ENCODE measurements around the gene TLE7. TPM values are rescaled to one million over a fixed set of nuclear protein-coding genes. Genes with fewer than 3 reads are reported as not detected.

Gene TLE7
- total RNA-seq, 4 donors from 2014 or later = not detected

GRCh38 chr16:71474864-71475263 is 33.0 kb upstream of the TLE7 start:
- Histone ChIP-seq H3K9me3 (no peaks in the 10 kb centered on the region), H3K36me3 (peaks cover 25 to 74% (median 65%) of the 10 kb centered on the region in 4 donors), H3K4me3 (no peak overlapping the region), H3K4me1 (no peaks in the 10 kb centered on the region), H3K27me3 (no peaks in the 10 kb centered on the region), H3K27ac (replicated peaks in 1 of 4) (no peak overlapping the region)
- DNase-seq (ENCODE audit: extremely low spot score) = no peak
- WGBS = 72% methylated on average over 3 of the region's 3 CpGs
- TF ChIP-seq POLR2A (IDR thresholded peaks at IDR 0.05; ENCODE audit: low read depth) = no peak
- no peak for TF ChIP-seq EP300 (IDR thresholded peaks at IDR 0.05)
- no peak for TF ChIP-seq CTCF (IDR thresholded peaks at IDR 0.05)
- intact Hi-C loops (cut with DNase I) = no loop called here

- no peak for TF ChIP-seq CTCF (IDR thresholded peaks at IDR 0.05)
- TF ChIP-seq EP300 (IDR thresholded peaks at IDR 0.05) = no peak
- no peak for TF ChIP-seq POLR2AphosphoS5 (IDR thresholded peaks at IDR 0.05)
- TF ChIP-seq POLR2A (IDR thresholded peaks at IDR 0.05; ENCODE audit: low read depth) = no peak
- Histone ChIP-seq H3K27me3 (no peaks in the 10 kb centered on the region), H3K4me3 (no peak overlapping the region), H3K36me3 (peaks cover 25 to 79% (median 65%) of the 10 kb centered on the region in 4 donors), H3K27ac (replicated peaks in 1 of 4) (no peak overlapping the region), H3K9me3 (no peaks in the 10 kb centered on the region), H3K4me1 (no peaks in the 10 kb centered on the region)
- intact Hi-C loops (cut with DNase I) = no loop called here
- 96% methylated on average over 5 of the region's 5 CpGs for whole genome bisulfite sequencing
- no peak for DNase-seq (ENCODE audit: extremely low spot score)
These were observed 32.0 kb upstream of the TLE7 start for GRCh38 chr16:71473891-71474290.

GRCh38 chr16:71472931-71473330 is 31.1 kb upstream of the TLE7 start:
- Histone ChIP-seq H3K9me3 (no peaks in the 10 kb centered on the region), H3K4me3 (no peak overlapping the region), H3K27me3 (no peaks in the 10 kb centered on the region), H3K36me3 (peaks cover 20 to 69% (median 56%) of the 10 kb centered on the region in 4 donors), H3K4me1 (no peaks in the 10 kb centered on the region), H3K27ac (replicated peaks in 1 of 4) (no peak overlapping the region)
- TF ChIP-seq EP300 (IDR thresholded peaks at IDR 0.05) (no peak), CTCF (IDR thresholded peaks at IDR 0.05) (no peak), POLR2A (IDR thresholded peaks at IDR 0.05; ENCODE audit: low read depth) (no peak), POLR2AphosphoS5 (IDR thresholded peaks at IDR 0.05) (no peak)
- DNase-seq (ENCODE audit: extremely low spot score) = no peak
- WGBS = 90% methylated on average over 2 of the region's 2 CpGs
- intact Hi-C loops (cut with DNase I) = no loop called here

GRCh38 chr16:71472051-71472450 is 30.2 kb upstream of the TLE7 start:
- Histone ChIP-seq H3K4me1 (no peaks in the 10 kb centered on the region), H3K4me3 (no peak overlapping the region), H3K9me3 (no peaks in the 10 kb centered on the region), H3K27ac (replicated peaks in 1 of 4) (no peak overlapping the region), H3K27me3 (no peaks in the 10 kb centered on the region), H3K36me3 (peaks cover 14 to 60% (median 48%) of the 10 kb centered on the region in 4 donors)
- no peak for DNase-seq (ENCODE audit: extremely low spot score)
- intact Hi-C loops (cut with DNase I) = no loop called here
- TF ChIP-seq CTCF (IDR thresholded peaks at IDR 0.05) (no peak), POLR2A (IDR thresholded peaks at IDR 0.05; ENCODE audit: low read depth) (no peak), EP300 (IDR thresholded peaks at IDR 0.05) (no peak), POLR2AphosphoS5 (IDR thresholded peaks at IDR 0.05) (no peak)
- 79% methylated on average over 2 of the region's 2 CpGs for WGBS

- peaks cover 0 to 27% (median 16%) of the 10 kb centered on the region in 4 donors for H3K36me3 ChIP-seq
- no peaks in the 10 kb centered on the region for H3K9me3 ChIP-seq
- peaks cover under 1 to 5% (median 3%) of the 10 kb centered on the region in 4 donors for H3K4me1 ChIP-seq
- 35% methylated on average over 9 of the region's 9 CpGs for WGBS
- H3K27ac ChIP-seq (replicated peaks in 1 of 4) = no peak overlapping the region
- no peaks in the 10 kb centered on the region for H3K27me3 ChIP-seq
- H3K4me3 ChIP-seq = no peak overlapping the region
- TF ChIP-seq POLR2AphosphoS5 (IDR thresholded peaks at IDR 0.05) = no peak
- no peak for TF ChIP-seq EP300 (IDR thresholded peaks at IDR 0.05)
- no peak for TF ChIP-seq CTCF (IDR thresholded peaks at IDR 0.05)
- TF ChIP-seq POLR2A (IDR thresholded peaks at IDR 0.05; ENCODE audit: low read depth) = no peak
- no peak for DNase-seq (ENCODE audit: extremely low spot score)
- intact Hi-C loops (cut with DNase I) = no loop called here
These were observed 26.0 kb upstream of the TLE7 start for GRCh38 chr16:71467810-71468209.

Measured in esophagus muscularis mucosa (tissue), 4 donors.